AG09309 (cell line): ENCODE measurements around the gene DCAF12.

ENCODE experiments used
- DNase-seq: peaks from one replicate; pipeline ENCODE4 v3.0.0-alpha.2; 2010; ENCODE audit warnings: low read depth
- H3K4me3 ChIP-seq: 2 replicates; pipeline ENCODE4 v1.5.1; 2011; ENCODE audit warnings: mild to moderate bottlenecking, low read depth, low read length, moderate library complexity; ENCODE audit not compliant: control insufficient read depth
- TF ChIP-seq, protein P1 (sequence below): IDR thresholded peaks from 2 replicates; pipeline ENCODE4 v1.5.1; 2011; ENCODE audit warnings: mild to moderate bottlenecking, low read depth, low read length, inconsistent platforms; ENCODE audit not compliant: insufficient read depth, control insufficient read depth; ENCODE audit errors: missing control alignments

DCAF12 gene

DNA sequence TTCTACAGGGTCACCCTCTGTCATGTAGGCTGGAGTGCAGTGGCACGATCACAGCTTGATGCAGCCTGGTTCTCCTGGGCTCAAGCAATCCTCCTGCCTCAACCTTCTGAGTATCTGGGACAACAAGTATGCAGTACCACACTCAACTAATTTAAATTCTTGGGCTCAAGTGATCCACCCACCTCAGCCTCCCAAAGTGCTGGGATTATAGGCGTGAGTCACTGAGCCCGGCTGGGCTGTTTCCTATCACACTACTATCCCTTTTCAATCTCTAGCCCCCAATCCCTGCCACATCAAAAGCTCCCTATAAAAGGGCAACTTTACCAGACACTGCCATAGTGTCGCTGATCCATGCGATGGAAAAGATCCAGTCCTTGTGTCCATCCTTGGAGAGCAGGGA lies 20.4 kb downstream of the DCAF12 start:
- TF ChIP-seq, protein P1, sequence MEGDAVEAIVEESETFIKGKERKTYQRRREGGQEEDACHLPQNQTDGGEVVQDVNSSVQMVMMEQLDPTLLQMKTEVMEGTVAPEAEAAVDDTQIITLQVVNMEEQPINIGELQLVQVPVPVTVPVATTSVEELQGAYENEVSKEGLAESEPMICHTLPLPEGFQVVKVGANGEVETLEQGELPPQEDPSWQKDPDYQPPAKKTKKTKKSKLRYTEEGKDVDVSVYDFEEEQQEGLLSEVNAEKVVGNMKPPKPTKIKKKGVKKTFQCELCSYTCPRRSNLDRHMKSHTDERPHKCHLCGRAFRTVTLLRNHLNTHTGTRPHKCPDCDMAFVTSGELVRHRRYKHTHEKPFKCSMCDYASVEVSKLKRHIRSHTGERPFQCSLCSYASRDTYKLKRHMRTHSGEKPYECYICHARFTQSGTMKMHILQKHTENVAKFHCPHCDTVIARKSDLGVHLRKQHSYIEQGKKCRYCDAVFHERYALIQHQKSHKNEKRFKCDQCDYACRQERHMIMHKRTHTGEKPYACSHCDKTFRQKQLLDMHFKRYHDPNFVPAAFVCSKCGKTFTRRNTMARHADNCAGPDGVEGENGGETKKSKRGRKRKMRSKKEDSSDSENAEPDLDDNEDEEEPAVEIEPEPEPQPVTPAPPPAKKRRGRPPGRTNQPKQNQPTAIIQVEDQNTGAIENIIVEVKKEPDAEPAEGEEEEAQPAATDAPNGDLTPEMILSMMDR = no peak
- DNase-seq = no peak
- no peak overlapping the region for H3K4me3 ChIP-seq

DNA sequence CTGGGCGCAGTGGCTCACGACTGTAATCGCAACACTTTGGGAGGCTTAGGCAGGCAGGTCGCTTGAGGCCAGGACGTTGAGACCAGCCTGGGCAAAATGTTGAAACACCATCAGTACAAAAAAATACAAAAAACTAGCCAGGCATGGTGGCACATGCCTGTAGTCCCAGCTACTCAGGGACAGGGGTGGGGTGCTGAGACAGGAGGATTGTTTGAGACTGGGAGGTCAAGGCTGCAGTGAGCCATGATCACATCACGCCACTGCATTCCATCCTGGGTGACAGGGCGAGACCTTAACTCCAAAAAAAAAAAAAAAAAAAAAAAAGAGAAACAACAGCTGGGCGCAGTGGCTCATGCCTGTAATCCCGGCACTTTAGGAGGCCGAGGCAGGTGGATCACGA lies 23.7 kb downstream of the DCAF12 start:
- TF ChIP-seq, protein P1 = no peak
- DNase-seq = no peak
- H3K4me3 ChIP-seq = no peak overlapping the region

DNA sequence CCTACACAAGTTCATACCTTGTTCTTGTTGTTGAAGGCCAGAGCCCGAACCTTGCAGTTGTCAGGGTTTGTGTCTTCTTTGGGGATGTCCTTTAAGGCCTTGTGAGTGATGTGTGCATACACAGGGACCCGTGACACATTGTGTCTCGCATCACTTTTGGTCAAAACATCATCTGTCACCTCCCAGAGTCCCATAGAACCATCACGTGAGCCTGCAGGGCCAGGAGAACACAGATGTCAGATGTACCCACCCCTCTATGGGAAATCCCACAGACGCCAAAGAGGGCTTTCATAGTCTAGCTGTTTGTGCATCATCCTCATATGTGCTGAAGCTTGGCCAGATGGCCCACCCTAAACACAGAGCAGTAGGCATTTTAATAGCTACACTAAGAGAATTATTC lies 28.2 kb downstream of the DCAF12 start:
- DNase-seq = no peak
- no peak overlapping the region for H3K4me3 ChIP-seq
- TF ChIP-seq, protein P1 = no peak

DNA sequence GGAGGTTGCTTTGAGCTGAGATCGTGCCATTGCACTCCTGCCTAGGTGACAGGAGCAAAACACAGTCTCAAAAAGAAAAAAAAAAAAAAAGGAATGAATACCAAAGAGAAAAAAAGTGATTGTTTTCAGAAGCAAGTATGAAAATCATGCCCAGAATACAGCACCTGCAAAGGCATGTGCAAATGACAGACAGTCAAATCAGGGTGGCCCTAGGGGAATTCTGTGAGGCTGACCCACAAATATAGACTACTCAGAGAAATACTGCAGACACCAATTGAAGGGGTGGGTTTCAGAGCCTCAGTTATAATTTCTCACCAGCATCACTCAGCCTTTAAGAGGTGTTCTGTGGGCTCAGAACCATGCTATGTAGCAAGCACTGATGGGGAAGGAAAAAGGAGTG lies 28.6 kb downstream of the DCAF12 start:
- TF ChIP-seq, protein P1 = no peak
- H3K4me3 ChIP-seq = no peak overlapping the region
- no peak for DNase-seq

DNA sequence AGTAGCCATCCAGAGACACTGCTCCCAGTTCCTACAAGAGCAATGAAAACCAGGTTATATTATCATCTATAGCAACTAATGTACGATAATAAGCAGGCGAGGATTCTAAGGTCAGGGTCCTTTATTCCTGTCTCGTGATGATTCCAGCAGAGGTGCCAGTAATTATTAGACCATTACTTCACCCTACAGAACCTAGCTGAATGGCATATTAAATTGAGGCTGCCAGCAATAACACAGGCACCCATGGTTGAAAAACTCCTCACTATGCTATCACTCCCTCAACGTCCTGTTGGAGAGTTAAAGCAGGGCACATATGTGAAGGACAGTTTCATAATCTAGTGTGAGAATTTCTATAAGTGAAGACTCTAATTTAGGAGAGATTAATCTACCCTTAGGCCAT lies 29.7 kb downstream of the DCAF12 start:
- TF ChIP-seq, protein P1 = no peak
- DNase-seq = no peak
- no peak overlapping the region for H3K4me3 ChIP-seq

DNA sequence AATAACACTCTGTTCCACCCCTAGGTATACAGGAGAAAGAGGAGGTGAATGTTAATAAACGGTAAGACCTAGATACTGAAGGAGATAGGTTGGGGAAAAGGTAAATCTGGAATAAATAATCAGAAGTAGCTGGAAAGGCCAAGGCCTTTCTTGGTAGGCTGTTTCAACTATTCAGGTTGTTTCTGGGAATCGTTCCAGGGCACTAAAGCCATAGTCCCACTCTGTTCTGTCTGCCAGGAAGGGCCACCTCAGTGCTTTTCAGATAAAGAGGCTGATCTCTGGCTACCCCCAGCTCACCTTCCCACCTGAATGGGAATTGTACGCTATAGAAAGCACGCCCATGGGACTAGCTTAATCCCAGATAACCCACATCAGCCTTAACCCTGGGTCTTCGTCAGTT lies 32.9 kb downstream of the DCAF12 start:
- TF ChIP-seq, protein P1 = no peak
- no peak for DNase-seq
- H3K4me3 ChIP-seq = no peak overlapping the region

DNA sequence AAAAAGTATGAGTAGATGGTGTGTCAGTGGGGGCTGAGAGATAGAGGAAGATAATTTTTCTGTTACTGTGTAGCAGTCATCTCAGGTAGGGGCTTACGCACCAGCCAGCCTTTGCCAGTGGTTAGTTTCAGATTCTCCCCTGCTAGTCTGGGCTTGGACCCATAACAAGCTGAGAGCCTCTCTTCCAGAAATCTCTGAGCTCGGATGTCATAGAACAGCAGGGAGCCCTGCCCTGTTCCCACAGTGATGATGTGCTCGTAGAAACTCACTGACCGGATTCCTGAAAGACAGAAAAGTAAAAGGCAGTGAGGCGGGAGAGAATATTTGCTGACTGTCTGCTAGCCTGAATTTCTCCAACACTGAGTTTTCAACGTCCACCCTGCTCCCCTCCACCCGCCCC lies 37.2 kb downstream of the DCAF12 start:
- H3K4me3 ChIP-seq = no peak overlapping the region
- TF ChIP-seq, protein P1 = no peak
- no peak for DNase-seq
